ENCODE measurements around the gene THOC7.
A peak's percentile ranks its signal among the peaks of the same experiment; 100 is the strongest.

THOC7 gene

GRCh38 chr3:63832395-63832794 lies 31.2 kb downstream of the THOC7 start:
- DNase-seq = no peak

GRCh38 chr3:63830526-63830925 lies 33.1 kb downstream of the THOC7 start:
- DNase-seq = no peak

GRCh38 chr3:63824309-63824708 lies 39.3 kb downstream of the THOC7 start:
- no peak for DNase-seq

- DNase-seq = no peak
Measured at GRCh38 chr3:63819151-63819398, 44.5 kb downstream of the THOC7 start, which contains the start of gene C3orf49. C3orf49 (plus strand) TSS chr3:63819299; CDS start chr3:63819472, 173 bp downstream.

- DNase-seq = peak; percentile 16
Measured at GRCh38 chr3:63818282-63819150, 45.1 kb downstream of the THOC7 start.

- DNase-seq = no peak
Measured at GRCh38 chr3:63817225-63817624, 46.4 kb downstream of the THOC7 start.

- no peak for DNase-seq
Measured at GRCh38 chr3:63814237-63814636, 49.4 kb downstream of the THOC7 start.

- no peak for DNase-seq
Measured at GRCh38 chr3:63809607-63810006, 54.0 kb downstream of the THOC7 start.

GRCh38 chr3:63808633-63809032 lies 55.0 kb downstream of the THOC7 start:
- DNase-seq = no peak

- no peak for DNase-seq
Measured at GRCh38 chr3:63807961-63808565, 55.5 kb downstream of the THOC7 start.

GRCh38 chr3:63803911-63804310 lies 59.7 kb downstream of the THOC7 start:
- no peak for DNase-seq

GRCh38 chr3:63800097-63800496 lies 63.5 kb downstream of the THOC7 start:
- no peak for DNase-seq

GRCh38 chr3:63798949-63799348 lies 64.7 kb downstream of the THOC7 start:
- no peak for DNase-seq

- no peak for DNase-seq
Measured at GRCh38 chr3:63798544-63798943, 65.1 kb downstream of the THOC7 start.

- no peak for DNase-seq
Measured at GRCh38 chr3:63795438-63795837, 68.2 kb downstream of the THOC7 start.

GRCh38 chr3:63791974-63792373 lies 71.6 kb downstream of the THOC7 start:
- no peak for DNase-seq
